Rectal smooth muscle tissue (tissue), 1 donor: ENCODE results near the gene SULT4A1.

ENCODE experiments used
- H3K27ac ChIP-seq: one replicate; pipeline ENCODE4 v1.7.0; 2013; ENCODE audit warnings: low read depth, low read length, inconsistent platforms
- H3K27me3 ChIP-seq: one replicate; pipeline ENCODE4 v1.7.0; 2013; ENCODE audit warnings: low read length; ENCODE audit not compliant: control insufficient read depth, insufficient read depth
- H3K36me3 ChIP-seq: one replicate; pipeline ENCODE4 v1.7.0; 2013; ENCODE audit warnings: low read length; ENCODE audit not compliant: control insufficient read depth, insufficient read depth
- H3K4me1 ChIP-seq: one replicate; pipeline ENCODE4 v1.7.0; 2013; ENCODE audit warnings: low read length; ENCODE audit not compliant: control insufficient read depth, insufficient read depth
- H3K4me3 ChIP-seq: one replicate; pipeline ENCODE4 v1.7.0; 2013; ENCODE audit warnings: low read length
- H3K9ac ChIP-seq: one replicate; pipeline ENCODE4 v1.7.0; 2013; ENCODE audit warnings: low read length

Gene SULT4A1

DNA sequence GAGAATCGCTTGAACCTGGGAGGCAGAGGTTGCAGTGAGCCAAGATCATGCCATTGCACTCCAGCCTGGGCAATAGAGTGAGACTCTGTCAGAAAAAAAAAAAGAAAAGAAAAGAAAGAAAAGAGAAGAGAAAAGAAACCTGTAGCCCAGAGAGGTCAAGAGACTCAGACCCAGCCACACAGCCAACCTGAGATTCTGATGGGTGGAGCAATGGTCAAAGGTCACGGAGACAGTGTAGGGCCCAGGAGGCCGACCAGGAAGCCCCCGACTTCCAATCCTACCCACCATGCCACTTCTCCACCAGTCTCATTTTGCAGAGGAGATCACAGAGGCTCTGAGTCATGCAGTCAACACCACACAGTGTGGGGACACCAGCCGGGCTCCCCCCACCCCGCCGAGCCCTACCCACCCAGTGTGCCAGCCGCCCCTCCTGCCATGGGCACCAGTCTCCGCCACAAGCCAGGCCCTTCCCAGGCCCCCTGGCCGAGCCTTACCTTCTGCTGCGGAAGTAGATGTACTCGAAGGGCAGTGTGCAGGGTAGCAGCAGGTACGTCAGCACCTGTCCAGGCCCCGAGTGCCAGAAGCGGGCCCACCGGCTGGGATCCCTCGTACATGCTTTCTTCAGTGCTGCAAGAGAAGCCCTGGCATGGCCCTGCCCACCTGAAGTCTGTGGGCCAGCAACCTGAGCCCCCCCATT is 21.6 kb upstream of the SULT4A1 start:
- Histone ChIP-seq H3K27me3 (peaks cover 5% of the 10 kb centered on the region), H3K9ac (no peak overlapping the region)

GRCh38 chr22:43883012-43883661 is 20.8 kb upstream of the SULT4A1 start:
- Histone ChIP-seq H3K9ac (no peak overlapping the region), H3K27ac (no peak overlapping the region), H3K36me3 (no peaks in the 10 kb centered on the region), H3K27me3 (peaks cover 5% of the 10 kb centered on the region), H3K4me1 (no peaks in the 10 kb centered on the region), H3K4me3 (no peak overlapping the region)

More for the DNA sequence above, 21.6 kb upstream of the SULT4A1 start:
- H3K27ac ChIP-seq: no peak overlapping the region
- no peak overlapping the region for H3K4me3 ChIP-seq
- no peaks in the 10 kb centered on the region for H3K36me3 ChIP-seq
- H3K4me1 ChIP-seq: no peaks in the 10 kb centered on the region

GRCh38 chr22:43882122-43882767 is 19.9 kb upstream of the SULT4A1 start:
- Histone ChIP-seq H3K4me1 (no peaks in the 10 kb centered on the region), H3K27me3 (peaks cover under 1% of the 10 kb centered on the region), H3K36me3 (no peaks in the 10 kb centered on the region), H3K9ac (no peak overlapping the region), H3K27ac (no peak overlapping the region), H3K4me3 (no peak overlapping the region)

DNA sequence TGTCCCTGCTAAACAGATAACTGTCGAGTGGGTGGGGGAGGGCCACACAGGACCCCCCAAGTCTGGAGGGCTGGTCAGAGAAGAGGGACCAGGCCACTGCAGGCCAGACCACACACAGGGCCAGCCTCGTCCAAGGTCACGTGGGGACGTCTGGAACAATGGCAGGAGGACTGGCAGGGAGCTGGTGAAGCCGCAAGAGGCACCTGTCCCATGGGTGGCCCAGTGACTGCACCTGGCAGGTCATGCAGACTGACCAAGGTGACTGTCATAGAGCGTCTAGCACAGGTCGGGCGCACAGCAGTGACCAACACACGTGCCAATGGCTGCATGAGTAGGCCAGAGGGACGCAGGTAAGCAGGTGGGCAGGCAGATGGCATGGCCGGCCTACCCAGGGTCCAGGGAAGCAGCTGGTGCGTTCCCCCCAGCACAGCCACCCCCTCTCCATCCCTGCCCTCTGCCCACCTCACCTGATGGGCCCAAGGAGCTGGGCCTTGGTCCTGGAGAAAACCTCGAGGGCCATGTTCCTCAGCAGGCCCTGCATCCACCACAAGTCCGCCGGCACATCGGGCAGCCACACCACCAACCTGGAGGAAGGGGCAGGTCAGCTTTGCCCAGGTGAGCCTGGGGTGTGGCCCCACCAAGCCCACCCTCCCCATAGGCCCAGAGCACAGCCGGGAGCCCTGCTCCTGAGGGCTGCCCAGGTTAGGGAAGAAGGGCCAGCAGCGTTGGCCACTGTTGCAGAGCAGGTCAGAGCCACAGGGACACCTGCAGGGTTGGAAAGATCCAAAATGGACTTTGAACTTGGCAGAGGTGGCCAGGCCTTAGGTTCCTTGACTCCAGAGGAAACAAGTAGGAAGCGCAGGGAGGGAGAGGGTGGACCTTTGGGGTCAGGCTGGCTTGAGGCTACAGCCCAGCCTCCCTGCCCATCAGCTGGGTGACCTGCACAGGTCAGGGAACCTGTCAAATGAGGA is 19.1 kb upstream of the SULT4A1 start:
- Histone ChIP-seq H3K9ac (no peak overlapping the region), H3K4me3 (no peak overlapping the region), H3K36me3 (no peaks in the 10 kb centered on the region), H3K27ac (no peak overlapping the region), H3K27me3 (no peaks in the 10 kb centered on the region), H3K4me1 (no peaks in the 10 kb centered on the region)

DNA sequence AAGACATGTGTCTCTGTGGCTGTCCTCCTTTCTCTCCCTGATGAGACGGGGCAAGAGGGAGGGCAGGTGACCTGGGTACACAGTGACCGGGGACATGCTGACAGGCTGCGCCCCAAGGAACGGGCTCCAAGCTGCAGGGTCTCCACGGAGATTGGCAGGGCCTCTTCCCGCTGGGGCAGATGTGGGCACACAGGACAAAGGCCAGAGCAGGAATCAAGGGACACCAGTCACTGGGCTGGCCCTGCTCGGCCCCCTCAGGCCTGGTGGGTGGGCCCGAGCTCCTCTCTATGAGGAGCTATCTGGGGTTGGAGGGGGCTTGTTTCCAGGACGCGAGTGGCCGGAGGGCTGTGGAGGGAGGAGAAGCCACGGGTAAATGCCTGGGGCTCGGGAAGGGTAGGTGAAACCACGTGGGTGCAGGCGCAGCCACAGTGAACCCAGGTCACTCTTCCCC is 18.3 kb upstream of the SULT4A1 start:
- Histone ChIP-seq H3K27ac (no peak overlapping the region), H3K27me3 (no peaks in the 10 kb centered on the region), H3K9ac (no peak overlapping the region), H3K4me1 (no peaks in the 10 kb centered on the region), H3K4me3 (no peak overlapping the region), H3K36me3 (no peaks in the 10 kb centered on the region)

DNA sequence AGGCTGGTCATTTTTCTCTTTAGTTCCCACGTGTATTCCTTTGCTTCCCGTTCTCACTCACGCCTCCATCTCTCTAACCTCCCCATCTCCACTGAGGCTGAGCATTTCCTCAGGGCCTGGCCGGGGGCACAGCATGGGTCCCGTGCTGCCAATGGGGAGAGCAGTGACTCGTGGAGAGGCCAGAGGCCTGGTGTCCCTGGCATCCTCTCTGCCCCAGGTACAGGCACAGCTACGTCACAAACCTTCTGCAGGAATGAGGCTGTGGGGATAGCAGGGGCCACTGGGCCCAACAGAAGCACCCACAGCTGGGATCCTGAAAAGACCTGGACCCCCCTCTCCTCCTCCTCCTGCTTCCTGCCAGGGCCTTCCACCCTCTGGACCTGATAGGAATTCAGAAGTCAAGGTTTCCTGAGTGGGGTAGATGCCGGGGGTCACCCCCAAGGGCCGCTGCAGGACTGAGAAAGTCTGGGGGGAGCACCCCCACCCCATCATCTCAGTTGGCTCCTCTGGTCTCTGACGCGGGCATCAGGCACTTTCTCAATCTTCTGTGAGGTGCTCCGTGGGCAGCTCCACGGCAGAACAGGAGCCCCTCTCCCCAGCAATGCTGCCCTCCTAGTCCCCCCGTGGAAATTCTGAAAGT is 17.7 kb upstream of the SULT4A1 start:
- no peak overlapping the region for H3K9ac ChIP-seq
- H3K36me3 ChIP-seq: no peaks in the 10 kb centered on the region
- no peak overlapping the region for H3K4me3 ChIP-seq
- H3K27me3 ChIP-seq: no peaks in the 10 kb centered on the region
- no peaks in the 10 kb centered on the region for H3K4me1 ChIP-seq
- no peak overlapping the region for H3K27ac ChIP-seq

- Histone ChIP-seq H3K4me3 (no peak overlapping the region), H3K9ac (no peak overlapping the region), H3K27me3 (no peaks in the 10 kb centered on the region), H3K4me1 (no peaks in the 10 kb centered on the region), H3K36me3 (no peaks in the 10 kb centered on the region), H3K27ac (no peak overlapping the region)
These were observed 16.7 kb upstream of the SULT4A1 start for GRCh38 chr22:43878831-43879550.

GRCh38 chr22:43878079-43878795 is 15.9 kb upstream of the SULT4A1 start:
- no peak overlapping the region for H3K9ac ChIP-seq
- no peaks in the 10 kb centered on the region for H3K4me1 ChIP-seq
- no peak overlapping the region for H3K27ac ChIP-seq
- no peaks in the 10 kb centered on the region for H3K27me3 ChIP-seq
- H3K4me3 ChIP-seq: no peak overlapping the region
- no peaks in the 10 kb centered on the region for H3K36me3 ChIP-seq

DNA sequence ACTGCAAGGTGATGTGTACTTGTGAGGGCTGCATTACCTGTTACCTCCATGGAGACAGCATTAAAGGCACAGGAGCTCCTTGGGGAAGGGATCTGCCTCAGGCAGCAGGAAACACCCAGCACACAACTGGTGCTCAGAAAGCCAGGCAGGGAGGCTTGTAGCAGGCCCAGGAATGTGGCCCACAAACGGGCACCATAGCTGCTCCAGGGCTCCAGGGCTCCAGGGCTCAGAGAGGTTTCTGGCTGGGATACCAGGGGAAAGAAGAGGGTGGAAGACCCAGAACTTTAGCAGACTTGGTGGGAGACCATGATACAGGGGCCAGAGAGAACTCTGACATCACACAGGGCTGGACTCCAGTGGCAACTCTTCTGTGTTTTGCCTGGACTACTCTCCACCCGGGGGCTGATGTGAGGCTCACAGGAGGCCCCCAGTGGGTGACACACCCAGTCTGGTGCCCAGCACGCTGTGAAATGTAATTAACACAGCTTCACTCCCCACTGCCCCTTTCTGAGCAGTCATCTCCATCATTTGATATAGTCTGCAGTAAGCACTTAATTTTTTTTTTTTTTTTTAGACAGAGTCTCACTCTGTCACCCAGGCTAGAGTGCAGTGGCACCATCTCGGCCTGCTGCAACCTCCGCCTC is 14.7 kb upstream of the SULT4A1 start:
- Histone ChIP-seq H3K4me1 (no peaks in the 10 kb centered on the region), H3K27ac (no peak overlapping the region), H3K9ac (no peak overlapping the region), H3K4me3 (no peak overlapping the region), H3K27me3 (no peaks in the 10 kb centered on the region), H3K36me3 (no peaks in the 10 kb centered on the region)

DNA sequence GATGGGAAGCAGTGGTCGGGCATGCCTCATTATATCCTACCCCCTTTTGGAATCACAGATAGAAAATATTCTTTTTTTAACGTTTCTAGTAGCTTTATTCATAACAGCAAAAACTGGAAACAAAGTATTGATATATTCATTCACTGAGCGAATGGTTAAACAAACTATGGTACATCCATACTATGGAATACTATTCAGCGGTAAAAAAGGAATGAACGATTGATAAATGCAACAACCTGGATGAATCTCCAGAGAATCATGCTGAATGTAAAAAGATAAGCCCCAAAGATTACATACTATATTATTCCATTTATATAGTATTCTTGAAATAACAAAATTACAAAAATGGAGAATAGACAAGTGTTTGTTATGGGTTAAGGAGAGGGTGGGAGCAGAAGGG is 7.5 kb upstream of the SULT4A1 start:
- no peaks in the 10 kb centered on the region for H3K27me3 ChIP-seq
- no peaks in the 10 kb centered on the region for H3K36me3 ChIP-seq

More for the DNA sequence above, 7.5 kb upstream of the SULT4A1 start:
- Histone ChIP-seq H3K9ac (no peak overlapping the region), H3K4me3 (no peak overlapping the region), H3K4me1 (no peaks in the 10 kb centered on the region), H3K27ac (no peak overlapping the region)
